SJSA1 (cell line): ENCODE measurements around the gene GOLGA1. TPM values are rescaled to one million over a fixed set of nuclear protein-coding genes. Genes with fewer than 3 reads are reported as not detected.
"Not testable (repeated sequence)": the region's sequence is repeated elsewhere in the genome, so short reads cannot be mapped to it uniquely, and the experiment has no call there.

Source experiments
- DNase-seq, 2 experiments: peaks; one replicate each; pipeline ENCODE4 v3.0.0-alpha.2; 2015 to 2020; ENCODE audit warnings: low spot score in 2 of 2, low read depth in 1 of 2
- H3K27ac ChIP-seq: fragments of 250-450 bp; sonication (Bioruptor Pico); 2 replicates; pipeline ENCODE4 v1.5.1; 2020; ENCODE audit warnings: mild to moderate bottlenecking, moderate library complexity
- H3K27me3 ChIP-seq: fragments of 250-450 bp; sonication (Bioruptor Pico); replicated peaks from 2 replicates; pipeline ENCODE4 v1.5.1; 2020; ENCODE audit warnings: mild to moderate bottlenecking, moderate library complexity
- H3K36me3 ChIP-seq: fragments of 250-450 bp; sonication (Bioruptor Pico); 2 replicates; pipeline ENCODE4 v1.5.1; 2020; ENCODE audit warnings: mild to moderate bottlenecking
- H3K4me1 ChIP-seq: fragments of 250-450 bp; sonication (Bioruptor Pico); replicated peaks from 2 replicates; pipeline ENCODE4 v1.6.1; 2021; ENCODE audit warnings: mild to moderate bottlenecking
- H3K4me3 ChIP-seq: fragments of 250-450 bp; sonication (Bioruptor Pico); 2 replicates; pipeline ENCODE4 v1.5.1; 2020; ENCODE audit warnings: mild to moderate bottlenecking
- H3K9me3 ChIP-seq: fragments of 250-450 bp; sonication (Bioruptor Pico); replicated peaks from 2 replicates; pipeline ENCODE4 v1.5.1; 2020; ENCODE audit warnings: mild to moderate bottlenecking
- total RNA-seq: library from RNA; depleted of rRNA; stranded (reverse); fragments of >200 nt; shearing (Covaris generic); gene quantifications from 2 replicates; pipeline ENCODE4 v1.2.3, GENCODE V29; 2014

GOLGA1 gene
- total RNA-seq, 1 experiment from 2014 or later: 7.6 TPM

DNA sequence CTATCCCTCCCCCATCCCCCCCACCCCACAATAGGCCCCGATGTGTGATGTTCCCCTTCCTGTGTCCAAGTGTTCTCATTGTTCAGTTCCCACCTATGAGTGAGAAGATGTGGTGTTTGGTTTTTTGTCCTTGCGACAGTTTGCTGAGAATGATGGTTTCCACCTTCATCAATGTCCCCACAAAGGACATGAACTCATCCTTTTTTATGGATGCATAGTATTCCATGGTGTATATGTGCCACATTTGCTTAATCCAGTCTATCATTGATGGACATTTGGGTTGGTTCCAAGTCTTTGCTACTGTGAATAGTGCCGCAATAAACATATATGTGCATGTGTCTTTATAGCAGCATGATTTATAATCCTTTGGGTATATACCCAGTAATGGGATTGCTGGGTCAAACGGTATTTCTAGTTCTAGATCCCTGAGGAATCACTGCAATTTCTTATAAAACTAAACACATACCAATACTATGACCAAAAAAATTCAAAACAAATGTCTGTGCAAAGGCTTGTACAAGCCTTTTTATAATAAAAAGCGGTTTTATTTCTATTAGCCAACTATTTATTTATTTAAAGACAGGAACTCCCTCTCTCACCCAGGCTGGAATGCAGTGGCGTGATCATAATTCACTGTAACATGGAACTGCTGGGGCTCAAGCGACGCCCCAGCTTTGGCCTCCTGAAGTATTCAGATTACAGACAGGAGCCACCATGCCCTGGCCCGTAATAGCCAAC is 19.0 kb upstream of the GOLGA1 start:
- not testable (repeated sequence) for H3K36me3 ChIP-seq, H3K9me3 ChIP-seq, H3K4me1 ChIP-seq, H3K4me3 ChIP-seq, H3K27me3 ChIP-seq
- DNase-seq: peak; percentile 61 to 76
- H3K27ac ChIP-seq: peak overlapping the region; percentile 53

DNA sequence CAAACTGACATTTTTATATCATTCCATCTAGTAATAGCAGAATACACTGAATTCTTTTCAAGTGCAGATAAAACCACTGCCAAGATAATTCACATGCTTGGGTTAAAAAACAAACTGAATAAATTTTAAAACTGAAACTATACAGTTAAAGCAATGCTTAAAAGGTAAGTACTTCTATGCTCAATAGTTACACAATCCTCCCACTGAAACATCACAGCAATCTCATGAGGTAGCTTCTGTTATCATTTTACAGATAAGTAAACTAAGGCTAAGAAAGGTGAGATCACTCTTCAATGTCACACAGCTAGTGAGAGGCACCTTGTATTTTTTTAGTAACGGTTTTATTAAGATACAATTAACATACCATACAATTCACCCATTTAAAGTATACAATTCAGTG is 13.4 kb upstream of the GOLGA1 start:
- DNase-seq: no peak
- H3K27me3 ChIP-seq: no peaks in the 10 kb centered on the region
- peak overlapping the region; percentile 42; the same call in 1 of the 2 replicates for H3K27ac ChIP-seq
- no peaks in the 10 kb centered on the region for H3K36me3 ChIP-seq
- H3K4me3 ChIP-seq: no peak overlapping the region
- H3K4me1 ChIP-seq: peaks cover 10% of the 10 kb centered on the region; the same call in 1 of the 2 replicates
- no peaks in the 10 kb centered on the region for H3K9me3 ChIP-seq

DNA sequence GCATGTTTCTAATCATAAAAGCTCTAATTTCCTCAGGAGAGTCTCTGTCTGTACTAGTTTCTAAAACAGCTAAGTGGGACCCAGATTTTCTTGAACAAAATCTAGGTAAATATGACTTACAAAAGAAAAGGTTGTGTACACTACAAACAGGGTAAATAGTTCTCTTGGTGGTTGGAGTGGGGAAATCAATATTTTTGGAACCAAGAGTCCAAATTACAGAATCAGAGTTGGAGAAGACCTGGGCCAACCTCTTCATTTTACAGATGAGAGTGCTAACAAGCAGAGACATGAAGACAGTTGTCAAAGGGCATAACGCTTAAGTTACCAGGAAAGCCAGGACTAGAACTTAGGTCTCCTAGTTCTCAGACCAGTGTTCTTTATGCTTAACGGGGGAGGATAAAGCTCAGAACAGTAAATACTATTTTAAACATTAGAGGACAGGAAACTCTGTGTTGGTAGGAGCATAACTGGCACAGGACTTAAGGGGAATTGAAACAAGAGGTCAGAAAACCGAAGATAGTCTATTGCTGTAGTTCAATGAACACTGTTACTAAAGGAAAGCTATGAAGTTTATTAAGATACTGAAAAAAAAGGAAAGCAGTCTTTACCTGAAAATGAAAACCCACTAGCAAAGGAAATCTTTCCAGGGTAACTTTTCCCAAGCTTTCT is 9.3 kb upstream of the GOLGA1 start:
- H3K27me3 ChIP-seq: no peaks in the 10 kb centered on the region
- H3K4me3 ChIP-seq: no peak overlapping the region
- H3K9me3 ChIP-seq: no peaks in the 10 kb centered on the region
- no peaks in the 10 kb centered on the region for H3K36me3 ChIP-seq
- no peak for DNase-seq
- H3K4me1 ChIP-seq: peaks cover 10% of the 10 kb centered on the region; the same call in 1 of the 2 replicates
- no peak overlapping the region for H3K27ac ChIP-seq

DNA sequence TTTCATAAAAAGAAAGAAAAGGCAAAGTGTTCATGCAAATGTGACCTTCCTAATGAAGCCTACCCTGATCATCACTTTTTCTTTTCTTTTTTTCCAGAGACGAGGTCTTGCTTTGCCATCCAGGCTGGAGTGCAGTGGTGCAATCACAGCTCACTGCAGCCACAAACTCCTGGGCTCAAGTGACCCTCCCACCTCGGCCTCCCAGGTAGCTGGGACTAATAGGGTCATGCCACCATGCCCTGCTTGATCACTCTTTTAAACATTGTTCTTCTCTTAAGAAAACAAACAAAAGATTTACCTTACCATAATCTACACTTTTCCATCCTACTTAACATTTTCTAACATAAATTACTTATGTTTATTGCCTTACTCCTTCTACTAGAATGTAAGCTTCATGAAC is 8.5 kb upstream of the GOLGA1 start:
- DNase-seq: no peak
- no peak overlapping the region for H3K27ac ChIP-seq
- no peaks in the 10 kb centered on the region for H3K36me3 ChIP-seq

DNA sequence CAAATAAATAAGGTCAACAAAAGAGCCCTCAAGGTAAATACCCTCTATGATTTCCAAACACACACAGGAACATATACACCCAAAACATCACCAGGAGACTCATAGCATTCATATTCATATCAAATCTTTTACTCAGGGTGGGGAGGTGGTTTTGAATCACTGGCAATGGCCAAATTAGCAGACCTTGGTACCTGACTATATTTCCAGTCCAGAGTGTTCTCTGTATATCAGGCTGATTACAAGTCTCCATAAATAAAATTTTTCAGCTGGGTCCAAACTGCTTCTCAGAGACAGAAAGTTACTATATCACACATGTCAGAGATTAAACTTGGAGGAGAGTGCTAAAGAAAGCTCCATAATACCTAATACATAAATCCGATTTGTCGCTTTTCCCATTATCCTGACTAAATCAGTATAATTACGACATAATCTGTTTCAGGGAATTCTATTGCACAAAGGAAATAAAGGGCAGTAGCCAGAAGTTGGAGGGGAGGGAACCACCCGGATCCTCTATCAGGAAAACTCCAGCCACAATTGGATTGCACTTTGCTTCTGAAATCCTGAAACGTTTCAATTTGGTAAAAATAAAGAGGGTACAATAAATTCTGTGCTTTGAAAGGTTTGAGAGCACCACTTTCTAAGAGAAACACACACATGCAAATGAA is 7.0 kb upstream of the GOLGA1 start:
- no peaks in the 10 kb centered on the region for H3K9me3 ChIP-seq
- DNase-seq: no peak
- H3K4me3 ChIP-seq: no peak overlapping the region
- no peak overlapping the region for H3K27ac ChIP-seq
- no peaks in the 10 kb centered on the region for H3K36me3 ChIP-seq
- peaks cover 7% of the 10 kb centered on the region for H3K4me1 ChIP-seq
- no peaks in the 10 kb centered on the region for H3K27me3 ChIP-seq

More for the DNA sequence above, 8.5 kb upstream of the GOLGA1 start:
- no peak overlapping the region for H3K4me3 ChIP-seq
- H3K4me1 ChIP-seq: peaks cover 9% of the 10 kb centered on the region; the same call in 1 of the 2 replicates
- H3K27me3 ChIP-seq: no peaks in the 10 kb centered on the region
- no peaks in the 10 kb centered on the region for H3K9me3 ChIP-seq

DNA sequence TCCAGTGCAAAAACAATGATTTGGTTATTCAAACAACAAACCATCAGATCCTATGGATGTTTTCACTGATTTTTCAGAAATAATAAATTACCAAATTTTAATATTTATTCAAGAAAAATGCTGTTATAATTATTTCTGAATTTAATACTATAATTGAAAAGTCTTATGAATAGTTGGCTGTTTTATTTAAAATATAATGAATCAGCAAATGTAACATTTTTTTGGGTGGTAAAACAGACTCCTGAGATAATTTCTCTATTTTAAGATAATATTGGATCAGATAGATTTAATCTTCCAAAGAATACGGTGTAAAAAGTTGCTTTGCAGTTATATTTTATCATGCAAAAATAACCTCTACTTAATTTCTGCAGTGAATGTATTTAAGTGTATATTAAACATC is 5.3 kb upstream of the GOLGA1 start:
- Histone ChIP-seq H3K27ac (no peak overlapping the region), H3K4me3 (no peak overlapping the region), H3K36me3 (no peaks in the 10 kb centered on the region), H3K27me3 (no peaks in the 10 kb centered on the region), H3K9me3 (no peaks in the 10 kb centered on the region), H3K4me1 (peaks cover 16% of the 10 kb centered on the region)
- DNase-seq: no peak

- H3K9me3 ChIP-seq: no peaks in the 10 kb centered on the region
- peaks cover 17% of the 10 kb centered on the region for H3K4me1 ChIP-seq
- H3K36me3 ChIP-seq: no peaks in the 10 kb centered on the region
- H3K27ac ChIP-seq: peak overlapping the region; percentile 69
- H3K4me3 ChIP-seq: peak overlapping the region; percentile 64
- H3K27me3 ChIP-seq: no peaks in the 10 kb centered on the region
- DNase-seq: peak; percentile 67 to 72
These were observed 1.0 kb upstream of the GOLGA1 start for GRCh38 chr9:124941679-124942561.

GRCh38 chr9:124940521-124940893 is 376 bp downstream of the GOLGA1 start:
- H3K4me1 ChIP-seq: peaks cover 17% of the 10 kb centered on the region
- H3K4me3 ChIP-seq: peak overlapping the region; percentile 64
- peak overlapping the region; percentile 69 for H3K27ac ChIP-seq
- H3K27me3 ChIP-seq: no peaks in the 10 kb centered on the region
- no peaks in the 10 kb centered on the region for H3K9me3 ChIP-seq
- H3K36me3 ChIP-seq: 0 out of 2 replicates have a peak, but pooled peaks cover 7% of the 10 kb centered on the region
- DNase-seq: no peak

GRCh38 chr9:124939944-124940343 is 939 bp downstream of the GOLGA1 start:
- Histone ChIP-seq H3K27me3 (no peaks in the 10 kb centered on the region), H3K4me3 (peak overlapping the region; percentile 64), H3K4me1 (peaks cover 17% of the 10 kb centered on the region), H3K36me3 (0 out of 2 replicates have a peak, but pooled peaks cover 7% of the 10 kb centered on the region), H3K9me3 (no peaks in the 10 kb centered on the region), H3K27ac (no peak overlapping the region)
- no peak for DNase-seq

DNA sequence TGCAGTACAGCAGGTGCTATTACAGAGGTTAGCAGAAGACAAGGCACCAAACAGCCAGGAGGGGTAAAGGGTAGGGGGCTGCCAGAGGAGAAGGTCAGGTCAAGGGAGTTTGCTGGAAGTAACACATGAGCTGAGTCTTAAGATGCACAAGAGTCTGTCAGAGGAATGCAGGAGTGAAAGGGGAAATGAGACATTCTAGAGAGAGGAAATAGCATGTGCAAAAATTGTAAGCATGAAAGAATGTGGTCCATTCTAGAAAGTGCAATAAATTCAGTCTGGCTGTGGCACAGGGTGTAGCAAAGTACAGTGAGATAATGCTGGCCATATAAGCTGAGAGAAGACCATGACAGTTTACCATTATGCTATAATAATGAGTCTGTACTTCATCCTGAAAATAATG is 6.6 kb downstream of the GOLGA1 start:
- Histone ChIP-seq H3K27ac (no peak overlapping the region), H3K9me3 (no peaks in the 10 kb centered on the region), H3K27me3 (no peaks in the 10 kb centered on the region), H3K4me3 (no peak overlapping the region), H3K36me3 (peaks cover 39% of the 10 kb centered on the region), H3K4me1 (0 out of 2 replicates have a peak, but pooled peaks cover 4% of the 10 kb centered on the region)
- DNase-seq: no peak

GRCh38 chr9:124932333-124932732 is 8.6 kb downstream of the GOLGA1 start:
- no peak overlapping the region for H3K27ac ChIP-seq
- no peak for DNase-seq
- H3K27me3 ChIP-seq: no peaks in the 10 kb centered on the region
- no peaks in the 10 kb centered on the region for H3K9me3 ChIP-seq
- H3K36me3 ChIP-seq: peaks cover 46% of the 10 kb centered on the region
- H3K4me3 ChIP-seq: no peak overlapping the region
- H3K4me1 ChIP-seq: 0 out of 2 replicates have a peak, but pooled peaks cover 4% of the 10 kb centered on the region

GRCh38 chr9:124929464-124929863 is 11.4 kb downstream of the GOLGA1 start:
- Histone ChIP-seq H3K9me3 (no peaks in the 10 kb centered on the region), H3K36me3 (peaks cover 34% of the 10 kb centered on the region), H3K4me1 (0 out of 2 replicates have a peak, but pooled peaks cover 4% of the 10 kb centered on the region), H3K4me3 (no peak overlapping the region), H3K27me3 (no peaks in the 10 kb centered on the region), H3K27ac (no peak overlapping the region)
- no peak for DNase-seq

DNA sequence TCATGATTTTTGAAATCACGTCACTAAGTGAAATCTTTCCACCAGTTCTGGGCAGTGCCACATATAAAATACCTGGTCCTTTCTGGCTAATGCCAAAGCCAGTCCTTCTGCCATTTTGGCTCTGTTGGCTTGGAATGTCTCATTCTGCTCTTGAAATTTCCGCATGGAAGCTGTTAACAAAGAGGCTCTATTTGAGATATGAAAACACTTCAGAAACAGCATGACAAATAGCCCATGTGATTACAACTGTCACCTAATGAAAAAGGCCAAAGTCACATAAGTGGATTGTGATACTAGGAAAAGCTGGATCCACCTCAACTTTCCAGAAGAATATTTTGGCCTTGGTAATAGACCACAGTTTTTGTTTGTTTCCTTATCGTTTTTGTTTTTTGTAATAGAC is 12.8 kb downstream of the GOLGA1 start:
- Histone ChIP-seq H3K27ac (no peak overlapping the region), H3K36me3 (peaks cover 31% of the 10 kb centered on the region), H3K4me1 (no peaks in the 10 kb centered on the region), H3K9me3 (no peaks in the 10 kb centered on the region), H3K4me3 (no peak overlapping the region), H3K27me3 (no peaks in the 10 kb centered on the region)
- no peak for DNase-seq
